Stimulated activated CD8-positive, alpha-beta memory T cell treated with anti-CD3 and anti-CD28 coated beads, Interleukin-12 subunit alpha, Interleukin-12 subunit beta, amount 100 ng/mL, for 4 hours (primary cell): ENCODE results near the gene ST7.
"Not testable (repeated sequence)": the region's sequence is repeated elsewhere in the genome, so short reads cannot be mapped to it uniquely, and the experiment has no call there.

Source experiments
- DNase-seq: peaks from one replicate; pipeline ENCODE4 v3.0.0-alpha.2; 2020; ENCODE audit warnings: low read depth

The ST7 gene

DNA sequence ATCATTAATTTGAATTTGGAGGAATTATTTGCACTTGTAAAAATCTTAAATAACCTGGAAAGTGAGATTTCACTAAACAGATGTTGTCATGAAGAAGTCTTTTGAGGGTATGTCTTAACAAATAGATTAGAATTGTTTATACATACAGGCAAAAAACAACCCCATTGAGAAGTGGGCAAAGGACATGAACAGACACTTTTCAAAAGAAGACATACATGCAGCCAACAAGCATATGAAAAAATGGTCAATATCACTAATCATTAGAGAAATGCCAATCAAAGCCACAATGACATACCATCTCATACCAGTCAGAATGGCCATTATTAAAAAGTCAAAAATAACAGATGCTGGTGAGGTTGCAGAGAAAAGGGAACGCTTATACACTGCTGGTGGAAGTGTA lies 77.0 kb downstream of the ST7 start:
- DNase-seq: not testable (repeated sequence)

DNA sequence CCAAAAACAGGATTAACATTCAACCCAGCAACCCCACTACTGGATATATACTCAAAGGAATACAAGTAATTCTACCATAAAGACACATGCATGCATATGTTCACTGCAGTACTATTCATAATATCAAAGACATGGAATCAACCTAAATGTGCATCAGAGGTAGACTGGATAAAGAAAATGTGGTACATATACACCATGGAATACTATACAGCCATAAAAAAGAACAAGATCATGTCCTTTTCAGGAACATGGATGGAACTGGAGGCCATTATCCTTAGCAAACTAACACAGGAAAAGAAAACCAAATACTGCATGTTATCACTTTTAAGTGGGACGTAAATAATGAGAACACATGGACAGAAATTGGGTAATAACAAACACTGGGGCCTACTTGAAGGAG lies 77.5 kb downstream of the ST7 start:
- DNase-seq: not testable (repeated sequence)

DNA sequence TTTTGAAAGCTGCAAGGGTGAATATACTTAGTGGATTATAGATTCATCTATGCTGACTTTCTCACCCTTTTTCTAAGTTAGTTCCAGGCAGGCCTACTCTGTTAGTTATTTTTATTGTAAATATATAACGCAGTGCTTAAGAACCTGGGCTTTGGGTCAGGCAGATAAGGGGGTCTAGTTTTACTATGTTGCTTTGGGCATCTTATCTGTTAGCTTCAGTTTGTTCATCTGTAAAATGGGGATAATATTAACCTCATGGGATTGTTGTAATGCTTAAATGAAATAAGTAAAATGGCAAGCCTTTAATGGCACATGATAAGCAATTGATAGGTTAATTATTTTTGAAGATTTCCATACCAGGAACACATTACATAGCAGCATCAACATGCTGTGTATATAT lies 79.5 kb downstream of the ST7 start:
- no peak for DNase-seq

DNA sequence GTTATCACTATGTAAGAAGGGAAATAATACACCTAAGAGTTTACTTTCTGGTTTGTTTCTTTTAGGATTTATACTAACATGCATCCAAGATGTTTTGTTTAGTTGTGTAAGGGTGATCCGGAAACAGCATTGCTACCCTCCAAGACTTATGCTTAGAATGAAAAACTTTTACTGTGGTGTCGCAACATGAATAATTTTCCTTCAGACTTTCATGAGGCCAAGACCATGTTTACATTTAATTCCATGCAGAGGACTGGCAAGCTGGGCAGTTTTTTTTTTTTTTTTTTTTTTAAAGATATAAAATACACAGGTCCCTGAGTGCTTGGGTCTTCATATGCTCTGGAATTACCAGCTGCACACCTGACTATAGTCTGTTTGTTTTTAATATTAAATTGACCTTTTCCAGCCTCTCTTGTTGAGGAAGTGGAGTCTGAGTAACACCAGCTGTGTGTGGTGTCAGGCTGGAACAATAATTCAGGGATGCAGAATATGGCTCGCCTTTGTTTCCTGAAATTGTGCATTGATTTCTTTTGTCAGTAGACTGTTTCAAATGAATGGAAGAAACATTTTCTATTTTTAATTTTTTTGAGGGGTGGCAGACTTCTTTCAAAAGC lies 81.7 kb downstream of the ST7 start:
- no peak for DNase-seq

DNA sequence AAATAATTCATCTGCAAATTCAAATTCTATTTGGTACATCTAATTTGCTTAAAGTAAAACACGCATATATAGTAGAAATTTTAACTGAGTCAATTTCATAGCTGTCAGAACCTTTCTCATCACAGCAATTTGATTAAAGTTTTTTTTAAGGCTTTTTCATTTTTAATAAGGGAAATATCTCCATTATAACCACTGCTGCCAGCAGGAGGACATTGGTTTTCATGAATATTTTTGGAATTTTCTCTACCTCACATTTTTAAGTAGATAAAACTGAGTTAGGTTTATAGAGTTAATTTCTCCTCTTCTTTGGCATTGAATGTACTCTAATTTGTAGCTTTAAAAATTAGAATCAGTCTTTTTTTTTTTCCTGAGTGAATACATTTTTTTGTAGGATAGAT lies 82.2 kb downstream of the ST7 start:
- DNase-seq: no peak

DNA sequence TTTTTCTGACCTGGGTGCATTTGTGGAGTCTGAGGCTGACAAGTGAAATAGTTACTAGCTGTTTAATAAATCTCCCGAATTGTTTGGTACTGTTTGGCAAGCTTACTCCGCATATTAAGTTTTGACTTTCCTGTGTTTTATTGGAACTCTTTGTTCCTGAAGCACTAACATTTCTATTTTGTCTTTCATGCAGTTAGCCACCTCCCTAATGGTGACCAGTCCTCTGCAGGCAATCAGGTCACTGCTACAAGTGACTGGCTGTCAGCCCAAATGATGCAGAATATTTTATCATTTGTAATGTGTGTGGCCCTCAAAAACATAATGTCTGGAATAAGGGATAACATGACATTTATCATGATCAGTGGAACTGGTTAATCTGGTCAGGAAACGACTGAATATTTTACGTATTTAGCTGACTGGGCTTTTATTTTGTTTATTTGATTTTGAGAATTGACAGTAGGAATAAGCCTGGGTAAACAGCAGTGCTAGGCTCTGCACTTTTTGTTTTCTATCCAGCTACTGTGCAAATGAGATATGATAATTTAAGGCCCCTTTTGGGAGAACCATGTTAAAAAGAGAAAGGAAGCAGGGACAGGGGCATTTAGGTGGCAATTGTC lies 82.9 kb downstream of the ST7 start:
- no peak for DNase-seq

DNA sequence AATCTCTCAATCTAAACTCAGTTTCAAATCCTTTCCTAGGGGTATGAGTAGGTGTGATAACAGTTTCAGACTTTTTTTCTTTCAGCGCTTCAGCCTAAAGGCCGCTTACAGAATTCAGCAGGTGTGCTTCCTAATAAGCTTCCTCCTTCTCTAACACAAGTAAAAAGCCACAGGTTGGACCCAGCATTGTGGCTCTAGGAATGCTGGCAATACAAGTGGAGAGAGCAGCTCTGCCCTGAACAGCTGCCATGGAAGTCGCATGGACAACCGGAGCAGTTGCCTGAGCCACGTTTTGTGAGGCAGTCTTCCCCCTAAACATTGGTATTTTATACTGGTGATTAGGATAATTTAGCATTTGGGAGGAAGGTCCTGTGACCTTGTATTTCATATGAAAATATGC lies 83.5 kb downstream of the ST7 start:
- DNase-seq: no peak

DNA sequence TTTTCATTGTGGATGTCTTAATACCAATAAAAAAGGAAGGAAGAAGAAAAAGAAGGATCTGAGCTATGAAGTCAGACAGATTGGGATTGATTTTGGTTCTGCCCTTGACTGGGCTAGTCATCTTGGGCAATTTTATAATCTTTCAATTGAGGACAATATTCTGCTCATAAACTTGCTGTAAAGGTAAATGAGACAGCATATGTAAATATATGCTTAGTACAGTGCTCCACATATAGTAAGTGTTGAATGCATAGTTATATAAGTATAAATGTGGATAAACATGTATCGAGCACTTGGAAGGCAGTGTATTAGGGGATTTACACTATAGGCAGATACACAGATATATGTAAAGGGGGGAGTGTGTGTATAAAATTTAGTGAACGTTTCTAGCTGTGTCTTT lies 85.1 kb downstream of the ST7 start:
- no peak for DNase-seq

DNA sequence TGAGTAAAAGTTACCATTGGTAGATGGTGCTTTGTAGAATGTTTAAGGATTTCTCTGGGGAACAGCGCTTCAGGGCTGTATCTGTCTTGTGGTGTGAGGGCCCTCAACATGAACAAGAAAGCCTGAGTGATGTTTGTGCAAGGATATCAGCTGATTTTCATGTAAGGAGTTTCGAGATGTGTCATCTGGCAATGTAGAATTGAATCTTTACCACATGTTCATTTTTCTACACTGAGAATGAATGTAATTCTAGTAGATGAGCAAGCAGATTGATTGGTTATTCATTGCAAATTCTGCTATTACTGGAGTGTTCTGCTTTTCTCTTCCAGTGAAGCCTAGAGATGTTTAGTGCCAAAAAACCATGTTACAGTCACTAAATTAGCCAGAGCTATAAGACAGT lies 87.7 kb downstream of the ST7 start:
- DNase-seq: no peak

DNA sequence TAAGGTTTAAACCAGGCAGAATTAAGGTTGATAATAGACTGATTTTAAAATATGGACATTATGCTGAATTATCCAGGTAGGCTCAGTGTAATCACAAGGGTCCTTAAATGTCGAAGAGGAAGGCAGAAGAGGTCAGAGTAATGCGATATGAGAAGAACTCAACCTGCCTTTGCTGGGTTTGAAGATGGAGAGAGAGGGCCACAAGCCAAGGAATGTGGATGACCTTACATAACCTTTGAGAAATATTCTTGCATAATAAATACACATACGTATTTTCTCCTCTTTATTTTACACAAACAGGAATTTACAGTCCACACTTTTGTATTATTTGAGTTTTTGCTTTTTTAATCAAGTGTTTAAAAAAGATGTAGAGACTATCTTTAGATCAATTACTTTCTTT lies 88.5 kb downstream of the ST7 start:
- no peak for DNase-seq

DNA sequence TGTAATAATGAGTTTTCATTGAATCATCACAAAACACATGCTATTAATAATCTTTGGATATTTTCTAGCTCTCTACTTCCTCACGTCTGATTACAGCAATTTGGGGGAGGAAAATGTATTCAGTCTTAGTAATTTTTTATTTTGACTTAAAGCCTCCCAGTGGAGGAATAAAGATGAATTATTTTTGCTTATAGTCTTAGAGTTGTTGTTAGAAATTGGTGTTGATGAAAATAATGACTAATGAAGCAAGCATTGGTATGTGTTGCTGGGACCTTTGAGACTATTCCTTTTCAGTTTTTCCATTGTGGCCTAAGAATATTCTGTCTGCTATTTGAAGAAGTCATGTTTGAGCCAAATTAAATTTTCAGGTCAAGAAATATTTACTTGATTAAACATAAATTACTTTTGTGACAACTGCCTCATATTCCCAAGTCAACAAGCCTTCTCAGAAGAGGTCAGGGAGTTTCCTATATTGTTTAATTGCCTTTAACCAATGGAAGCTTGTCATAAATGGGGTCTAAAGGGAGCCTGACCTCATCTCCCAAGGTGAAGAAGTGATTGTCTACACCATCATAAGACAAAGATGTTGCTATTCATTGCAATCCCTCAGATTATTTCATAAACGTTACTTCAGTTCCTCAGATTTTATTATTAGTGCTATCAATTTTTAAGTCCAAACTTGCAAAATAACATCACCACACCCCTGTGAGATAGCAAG lies 90.0 kb downstream of the ST7 start:
- DNase-seq: no peak

DNA sequence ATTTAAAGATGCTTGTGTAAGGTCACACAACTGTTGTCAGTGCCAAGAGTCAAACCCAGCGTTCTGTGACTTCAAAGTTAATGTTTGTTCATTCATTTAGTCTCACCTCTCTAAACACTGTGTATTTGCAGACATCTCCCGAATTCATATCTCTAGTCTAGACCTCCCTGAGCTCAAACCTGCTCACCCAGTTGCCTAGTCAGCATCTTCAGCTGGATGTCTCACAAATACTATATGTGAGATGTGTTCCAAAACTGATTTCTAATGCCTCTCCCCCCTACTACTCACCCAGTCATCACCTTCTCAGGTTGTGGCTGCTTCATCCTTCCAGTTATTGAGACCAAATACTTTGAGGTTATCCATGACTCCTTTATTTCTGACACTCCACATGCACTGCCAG lies 91.4 kb downstream of the ST7 start:
- no peak for DNase-seq

DNA sequence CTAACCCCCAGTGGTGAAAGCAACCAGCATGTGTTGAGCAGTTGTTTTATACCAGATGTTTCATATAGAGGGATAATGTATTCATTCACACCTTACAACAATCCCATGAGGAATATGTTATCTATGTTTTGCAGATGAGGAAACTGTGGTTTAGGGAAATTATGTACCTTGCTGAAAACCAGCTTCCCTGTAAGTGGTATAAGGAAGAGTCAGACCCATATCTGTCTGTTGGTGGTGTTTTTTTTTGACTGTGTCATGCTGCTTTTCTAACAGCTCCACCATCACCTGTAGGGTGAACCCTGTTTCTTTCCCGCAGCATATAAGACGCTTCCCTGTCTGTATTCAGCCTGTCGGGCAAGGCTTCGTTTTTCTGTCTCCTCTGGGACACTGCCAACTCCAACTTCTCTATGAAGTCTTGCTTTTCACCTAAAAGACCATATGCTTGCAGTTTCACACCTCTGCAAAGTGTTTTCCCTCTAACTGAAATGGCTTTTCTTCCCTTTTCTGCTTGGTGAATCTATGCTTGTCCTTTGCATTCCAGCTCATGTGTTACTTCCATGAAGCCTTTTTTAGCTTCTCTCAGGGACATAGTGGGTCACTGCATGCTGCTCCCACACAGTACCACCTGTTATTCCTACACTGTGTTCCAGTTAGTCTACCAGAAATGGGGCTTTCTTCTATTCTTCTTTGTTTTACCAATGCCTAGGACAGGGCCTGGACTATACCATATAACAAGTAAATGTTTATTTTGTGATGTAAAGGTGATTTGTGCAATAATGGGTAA lies 92.8 kb downstream of the ST7 start:
- DNase-seq: no peak

DNA sequence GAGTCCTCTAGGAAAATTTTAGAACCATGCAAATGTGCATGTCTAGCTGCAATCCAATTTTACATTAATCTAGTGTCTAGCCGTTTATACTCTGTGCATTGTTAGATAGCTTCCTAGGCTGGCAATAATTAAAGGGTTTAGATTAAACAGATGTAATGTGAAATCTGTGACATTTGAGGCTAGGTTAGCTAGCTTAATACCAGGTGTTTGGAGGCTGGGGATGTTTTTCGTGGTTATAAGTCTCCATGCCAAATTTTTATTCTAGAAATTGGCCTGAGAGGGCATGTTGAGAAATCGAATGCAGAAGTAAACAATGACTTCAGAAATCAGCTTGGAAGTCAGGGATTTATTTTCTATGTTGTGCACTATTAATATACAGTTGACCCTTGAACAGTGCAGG lies 94.2 kb downstream of the ST7 start:
- DNase-seq: no peak

DNA sequence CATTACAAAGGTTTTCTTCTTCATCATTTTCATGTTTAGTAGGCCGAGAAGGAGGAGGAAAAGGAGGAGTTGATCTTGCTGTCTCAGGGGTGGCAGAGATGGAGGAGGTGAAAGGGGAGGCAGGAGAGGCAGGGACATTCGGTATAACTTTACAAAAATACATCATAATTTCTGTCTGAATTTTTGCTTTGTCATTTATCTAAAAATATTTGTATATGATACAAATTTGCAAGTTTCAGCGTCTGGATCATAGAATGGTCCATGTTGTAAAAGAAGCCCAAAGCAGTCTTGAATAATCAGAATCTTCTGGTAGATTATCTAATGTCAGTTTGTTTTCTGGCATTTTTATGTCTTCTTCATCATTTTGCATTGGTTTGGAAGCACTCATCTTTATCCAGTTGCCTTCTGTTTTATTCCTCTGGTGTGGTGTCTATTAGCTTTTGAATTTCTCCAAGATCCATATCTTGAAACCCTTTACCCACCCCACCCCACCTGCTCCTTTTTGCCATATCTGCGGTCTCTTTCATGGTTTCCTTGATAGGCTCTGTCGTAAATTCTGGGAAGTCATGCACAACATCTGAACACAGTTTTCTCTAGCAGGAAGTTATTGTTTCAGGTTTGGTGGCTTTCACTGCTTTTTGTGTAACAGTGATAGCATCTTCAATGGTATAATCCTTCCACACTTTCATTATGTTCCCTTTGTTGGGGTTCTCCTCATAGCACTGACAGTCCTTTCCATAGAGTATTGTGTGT lies 95.0 kb downstream of the ST7 start:
- DNase-seq: no peak

DNA sequence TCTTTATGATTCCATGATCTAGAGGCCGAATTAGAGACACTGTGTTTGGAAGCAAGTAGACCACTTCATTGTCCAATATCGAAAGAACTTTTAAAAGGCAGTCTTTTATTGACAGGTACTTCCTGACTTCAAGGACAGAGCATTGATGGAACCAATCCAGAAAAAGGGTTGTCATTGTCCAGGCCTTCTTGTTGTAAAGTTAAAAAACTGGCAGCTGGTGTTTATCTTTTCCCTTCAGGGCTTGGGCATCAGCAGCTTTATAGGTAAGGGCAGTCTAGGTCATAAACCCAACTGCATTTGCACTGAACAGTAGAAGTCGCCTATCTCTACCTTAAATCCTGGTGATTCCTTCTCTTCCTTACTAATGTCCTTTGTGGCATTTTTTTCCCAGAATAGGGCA lies 95.6 kb downstream of the ST7 start:
- DNase-seq: no peak

DNA sequence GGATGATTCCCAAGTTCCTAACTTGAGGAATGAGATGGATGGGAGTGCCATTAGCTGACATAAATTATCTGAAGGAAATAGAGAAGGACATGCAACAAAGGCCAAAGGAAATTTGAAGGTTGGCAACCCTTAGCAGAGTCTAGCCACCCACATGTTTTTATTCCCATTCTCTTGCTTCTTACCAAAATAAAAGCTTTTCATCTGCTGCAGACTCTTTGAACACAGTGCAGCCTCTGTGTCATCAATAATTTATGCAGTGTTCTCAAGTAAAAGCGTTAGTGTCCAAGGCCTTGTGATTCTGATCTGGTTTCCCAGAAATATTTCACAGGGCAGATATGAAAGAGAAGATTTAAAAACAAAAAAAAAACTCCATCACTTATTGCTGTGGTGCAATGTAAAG lies 98.5 kb downstream of the ST7 start:
- DNase-seq: no peak

DNA sequence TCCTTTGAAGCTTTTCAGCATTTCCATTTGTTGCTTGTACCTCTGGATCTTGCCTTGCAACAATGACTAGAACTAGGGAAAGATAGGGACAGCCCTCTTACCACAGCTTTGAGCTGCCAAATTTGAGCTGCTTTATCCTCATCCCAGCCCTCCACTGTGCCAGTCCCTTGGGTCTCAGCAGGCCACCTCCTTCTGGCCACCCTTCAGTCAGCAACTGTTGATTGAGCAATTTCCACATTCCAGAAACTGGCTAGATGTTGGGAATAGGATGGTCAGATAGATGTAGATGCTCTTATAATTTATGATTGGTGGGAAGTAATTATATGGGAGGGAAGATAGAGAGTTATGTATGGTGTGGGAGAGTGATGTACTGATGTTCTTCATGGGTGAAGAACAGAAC lies 100.1 kb downstream of the ST7 start:
- no peak for DNase-seq

DNA sequence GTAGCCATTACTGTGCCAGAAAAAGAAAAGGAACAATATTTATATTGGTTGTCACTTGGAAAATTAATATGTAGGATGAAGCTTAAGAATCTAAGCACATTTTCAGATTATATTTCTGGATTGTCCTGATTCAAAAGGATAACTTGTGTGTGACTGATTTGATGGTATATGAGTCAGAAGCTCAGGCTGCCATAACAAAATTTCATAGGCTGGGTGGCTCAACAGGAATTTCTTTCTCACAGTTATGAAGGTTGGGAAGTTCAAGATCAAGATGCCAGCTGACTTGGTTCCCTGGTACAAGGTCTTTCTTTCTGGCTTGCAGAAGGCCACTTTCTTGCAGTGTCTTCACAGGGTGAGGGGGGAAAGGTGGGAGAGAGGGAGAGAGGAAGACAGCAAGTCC lies 108.5 kb downstream of the ST7 start:
- DNase-seq: no peak

DNA sequence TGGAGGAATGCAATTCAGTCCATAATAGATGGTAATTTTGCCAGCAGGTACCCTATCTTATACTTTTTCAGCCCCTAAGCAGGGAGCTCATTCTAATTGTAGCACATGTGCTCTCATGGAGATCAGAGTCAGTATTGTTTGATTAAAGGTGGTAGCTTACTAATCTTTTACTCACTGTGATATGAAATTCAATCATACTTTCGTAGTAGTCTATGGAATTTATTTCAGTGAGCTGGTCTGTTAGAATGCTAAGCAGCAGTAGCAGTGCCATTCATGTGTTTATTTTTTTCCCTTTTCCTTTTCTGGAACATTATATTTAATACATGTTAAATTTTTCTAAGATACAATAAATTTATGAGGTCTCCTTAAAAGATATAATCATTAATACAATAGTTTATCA lies 109.0 kb downstream of the ST7 start:
- no peak for DNase-seq

DNA sequence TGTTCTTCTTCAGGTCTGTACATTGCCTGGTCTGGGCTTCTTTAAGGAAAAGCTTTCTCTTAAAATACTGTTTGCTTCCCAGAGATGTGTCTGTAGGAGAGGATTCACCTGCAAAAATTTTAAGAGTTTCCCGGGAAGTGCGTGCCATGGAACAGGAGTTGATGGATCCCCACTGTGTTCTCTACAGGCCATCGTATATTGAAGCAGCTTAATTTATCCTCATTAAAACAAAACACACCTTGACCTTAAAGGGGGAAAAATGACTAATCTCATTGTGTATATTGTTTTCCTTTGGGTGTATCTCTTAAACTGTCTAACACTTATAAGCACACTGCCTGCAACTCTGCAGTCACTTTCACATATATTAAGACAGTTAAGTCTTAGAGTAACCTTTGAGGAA lies 111.4 kb downstream of the ST7 start:
- no peak for DNase-seq

DNA sequence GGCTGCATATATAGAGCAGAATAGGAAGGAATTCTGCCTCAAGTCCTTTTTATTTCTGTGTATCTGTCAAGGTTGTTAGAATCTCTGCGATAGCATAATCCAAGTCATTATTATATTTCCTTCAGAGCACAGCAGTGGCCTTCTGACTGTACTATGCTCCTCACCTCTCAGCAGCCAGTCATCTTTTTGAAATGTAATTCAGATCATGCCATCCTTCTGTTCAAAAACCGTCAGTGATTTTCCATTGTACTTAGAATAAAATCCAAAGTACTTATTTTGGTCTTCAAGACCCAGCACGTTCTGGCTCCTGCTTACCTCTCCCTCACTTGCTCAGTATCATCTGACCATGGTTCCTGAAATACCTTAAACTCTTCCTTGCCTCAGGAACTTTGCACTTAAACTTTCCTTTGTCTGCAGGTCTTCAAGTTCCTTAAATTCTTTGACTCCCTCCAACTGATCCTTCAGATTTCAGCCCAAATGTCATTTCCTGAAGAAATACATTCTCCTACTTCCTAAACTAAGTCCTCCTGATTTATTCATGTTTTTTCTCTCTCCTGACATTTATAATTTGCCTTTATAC lies 112.4 kb downstream of the ST7 start:
- DNase-seq: no peak
